Ramos (cell line): ENCODE measurements around the gene STK32C.
"Not testable (repeated sequence)": the region's sequence is repeated elsewhere in the genome, so short reads cannot be mapped to it uniquely, and the experiment has no call there.

ENCODE experiments used
- in situ Hi-C: fragments of 300-500 bp; cut with MboI; formaldehyde crosslinking; loops from one replicate; pipeline ENCODE4 v1.14.3; 2022; ENCODE audit warnings: low sequenced_read_pairs; ENCODE audit not compliant: unreplicated experiment

The STK32C gene

GRCh38 chr10:132307823-132308586, at the start of gene STK32C:
STK32C (minus strand) TSS chr10:132307950; CDS start chr10:132307833, 117 bp downstream.
- in situ Hi-C loops, result no loop called here

GRCh38 chr10:132356621-132357195, 49.0 kb upstream of the STK32C start:
- in situ Hi-C loops, result no loop called here

GRCh38 chr10:132355754-132356153, 48.0 kb upstream of the STK32C start:
- in situ Hi-C loops, result no loop called here

- in situ Hi-C loops, result no loop called here
These were observed 47.5 kb upstream of the STK32C start for GRCh38 chr10:132355297-132355696.

GRCh38 chr10:132354356-132355094, 46.8 kb upstream of the STK32C start:
- in situ Hi-C loops, result no loop called here

- in situ Hi-C loops, result no loop called here
These were observed 46.0 kb upstream of the STK32C start for GRCh38 chr10:132353456-132354355.

GRCh38 chr10:132352462-132353308, 44.9 kb upstream of the STK32C start:
- in situ Hi-C loops, result not testable (repeated sequence)

- in situ Hi-C loops, result no loop called here
These were observed 43.9 kb upstream of the STK32C start for GRCh38 chr10:132351611-132352010.

GRCh38 chr10:132350946-132351345, 43.2 kb upstream of the STK32C start:
- in situ Hi-C loops, result no loop called here

GRCh38 chr10:132350391-132350790, 42.6 kb upstream of the STK32C start:
- in situ Hi-C loops, result no loop called here

GRCh38 chr10:132349766-132350165, 42.0 kb upstream of the STK32C start:
- in situ Hi-C loops, result loop anchor here (10.0 kb wide), 1 partner anchor 125 kb away; no protein-coding TSS in a partner anchor

GRCh38 chr10:132347931-132348267, 40.1 kb upstream of the STK32C start:
- in situ Hi-C loops, result loop anchor here (10.0 kb wide), 1 partner anchor 123 kb away; no protein-coding TSS in a partner anchor

GRCh38 chr10:132347211-132347930, 39.6 kb upstream of the STK32C start:
- in situ Hi-C loops, result loop anchor here (10.0 kb wide), 1 partner anchor 123 kb away; no protein-coding TSS in a partner anchor

GRCh38 chr10:132346806-132347205, 39.1 kb upstream of the STK32C start:
- in situ Hi-C loops, result loop anchor here (10.0 kb wide), 1 partner anchor 122 kb away; no protein-coding TSS in a partner anchor

- in situ Hi-C loops, result loop anchor here (10.0 kb wide), 1 partner anchor 121 kb away; no protein-coding TSS in a partner anchor
These were observed 37.6 kb upstream of the STK32C start for GRCh38 chr10:132345345-132345744.

GRCh38 chr10:132344386-132344785, 36.6 kb upstream of the STK32C start:
- in situ Hi-C loops, result loop anchor here (10.0 kb wide), 1 partner anchor 120 kb away; no protein-coding TSS in a partner anchor

GRCh38 chr10:132342553-132342952, 34.8 kb upstream of the STK32C start:
- in situ Hi-C loops, result loop anchor here (10.0 kb wide), 1 partner anchor 118 kb away; no protein-coding TSS in a partner anchor

- in situ Hi-C loops, result loop anchor here (10.0 kb wide), 1 partner anchor 117 kb away; no protein-coding TSS in a partner anchor
These were observed 34.0 kb upstream of the STK32C start for GRCh38 chr10:132341781-132342180.
